Measurements from ENCODE around the gene OR56A1. TPM values are rescaled to one million over a fixed set of nuclear protein-coding genes. Genes with fewer than 3 reads are reported as not detected.
"Not testable (repeated sequence)": the region's sequence is repeated elsewhere in the genome, so short reads cannot be mapped to it uniquely, and the experiment has no call there.

The OR56A1 gene, protein sequence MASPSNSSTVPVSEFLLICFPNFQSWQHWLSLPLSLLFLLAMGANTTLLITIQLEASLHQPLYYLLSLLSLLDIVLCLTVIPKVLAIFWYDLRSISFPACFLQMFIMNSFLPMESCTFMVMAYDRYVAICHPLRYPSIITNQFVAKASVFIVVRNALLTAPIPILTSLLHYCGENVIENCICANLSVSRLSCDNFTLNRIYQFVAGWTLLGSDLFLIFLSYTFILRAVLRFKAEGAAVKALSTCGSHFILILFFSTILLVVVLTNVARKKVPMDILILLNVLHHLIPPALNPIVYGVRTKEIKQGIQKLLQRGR
- polyA plus RNA-seq = not detected

GRCh38 chr11:6030708-6031405 lies at the start of gene OR56A1:
OR56A1 (minus strand) TSS chr11:6030758; CDS start chr11:6027692, 3,066 bp downstream.
- Histone ChIP-seq H3K27me3 (ENCODE audit: control insufficient read depth in 1 of 2, insufficient read depth in 2 of 2, low read length in 2 of 2) (no peaks in the 10 kb centered on the region), H3K36me3 (ENCODE audit: control insufficient read depth in 2 of 2, insufficient read depth in 2 of 2, low read length in 1 of 2) (no peaks in the 10 kb centered on the region), H3K27ac (ENCODE audit: low read depth in 2 of 2, low read length in 1 of 2) (no peak within 1 kb of the TSS), H3K4me1 (ENCODE audit: control insufficient read depth in 2 of 2, insufficient read depth in 2 of 2, low read length in 1 of 2) (no peaks in the 10 kb centered on the region), H3K9me3 (ENCODE audit: control insufficient read depth in 2 of 2, insufficient read depth in 1 of 2, low read depth in 1 of 2, low read length in 1 of 2) (no peaks in the 10 kb centered on the region), H3K4me3 (ENCODE audit: low read depth in 1 of 2, low read length in 2 of 2) (no peak within 1 kb of the TSS)
- WGBS, 2 donors = 76 to 82% methylated on average over 1 of the region's 1 CpG

GRCh38 chr11:6079463-6079862 lies 48.9 kb upstream of the OR56A1 start:
- 75 to 79% methylated on average over 4 of the region's 4 CpGs for WGBS, 2 donors
- H3K36me3 ChIP-seq (ENCODE audit: control insufficient read depth in 2 of 2, insufficient read depth in 2 of 2, low read length in 1 of 2) = no peaks in the 10 kb centered on the region
- H3K9me3 ChIP-seq (ENCODE audit: control insufficient read depth in 2 of 2, insufficient read depth in 1 of 2, low read depth in 1 of 2, low read length in 1 of 2) = peaks cover 0 to 4% of the 10 kb centered on the region in 2 donors
- H3K27ac ChIP-seq (ENCODE audit: low read depth in 2 of 2, low read length in 1 of 2) = no peak overlapping the region
- H3K27me3 ChIP-seq (ENCODE audit: control insufficient read depth in 1 of 2, insufficient read depth in 2 of 2, low read length in 2 of 2) = no peaks in the 10 kb centered on the region
- no peak overlapping the region for H3K4me3 ChIP-seq (ENCODE audit: low read depth in 1 of 2, low read length in 2 of 2)
- no peaks in the 10 kb centered on the region for H3K4me1 ChIP-seq (ENCODE audit: control insufficient read depth in 2 of 2, insufficient read depth in 2 of 2, low read length in 1 of 2)

GRCh38 chr11:6077723-6078122 lies 47.2 kb upstream of the OR56A1 start:
- Histone ChIP-seq H3K9me3 (ENCODE audit: control insufficient read depth in 2 of 2, insufficient read depth in 1 of 2, low read depth in 1 of 2, low read length in 1 of 2) (peaks cover 0 to 4% of the 10 kb centered on the region in 2 donors), H3K4me3 (ENCODE audit: low read depth in 1 of 2, low read length in 2 of 2) (no peak overlapping the region), H3K4me1 (ENCODE audit: control insufficient read depth in 2 of 2, insufficient read depth in 2 of 2, low read length in 1 of 2) (no peaks in the 10 kb centered on the region), H3K27ac (ENCODE audit: low read depth in 2 of 2, low read length in 1 of 2) (no peak overlapping the region), H3K36me3 (ENCODE audit: control insufficient read depth in 2 of 2, insufficient read depth in 2 of 2, low read length in 1 of 2) (no peaks in the 10 kb centered on the region), H3K27me3 (ENCODE audit: control insufficient read depth in 1 of 2, insufficient read depth in 2 of 2, low read length in 2 of 2) (no peaks in the 10 kb centered on the region)
- WGBS, 2 donors = 91 to 94% methylated on average over 6 of the region's 6 CpGs

GRCh38 chr11:6076443-6076842 lies 45.9 kb upstream of the OR56A1 start:
- WGBS, 2 donors = 73 to 84% methylated on average over 2 of the region's 2 CpGs

GRCh38 chr11:6067502-6067901 lies 36.9 kb upstream of the OR56A1 start:
- Histone ChIP-seq H3K27ac (ENCODE audit: low read depth in 2 of 2, low read length in 1 of 2) (no peak overlapping the region), H3K4me1 (ENCODE audit: control insufficient read depth in 2 of 2, insufficient read depth in 2 of 2, low read length in 1 of 2) (no peaks in the 10 kb centered on the region), H3K36me3 (ENCODE audit: control insufficient read depth in 2 of 2, insufficient read depth in 2 of 2, low read length in 1 of 2) (no peaks in the 10 kb centered on the region), H3K27me3 (ENCODE audit: control insufficient read depth in 1 of 2, insufficient read depth in 2 of 2, low read length in 2 of 2) (no peaks in the 10 kb centered on the region), H3K4me3 (ENCODE audit: low read depth in 1 of 2, low read length in 2 of 2) (no peak overlapping the region), H3K9me3 (ENCODE audit: control insufficient read depth in 2 of 2, insufficient read depth in 1 of 2, low read depth in 1 of 2, low read length in 1 of 2) (no peaks in the 10 kb centered on the region)
- WGBS, 2 donors = 75 to 78% methylated on average over 4 of the region's 4 CpGs

More at GRCh38 chr11:6076443-6076842, 45.9 kb upstream of the OR56A1 start:
- not testable (repeated sequence) for H3K9me3 ChIP-seq (ENCODE audit: control insufficient read depth in 2 of 2, insufficient read depth in 1 of 2, low read depth in 1 of 2, low read length in 1 of 2); H3K27me3 ChIP-seq (ENCODE audit: control insufficient read depth in 1 of 2, insufficient read depth in 2 of 2, low read length in 2 of 2); H3K27ac ChIP-seq (ENCODE audit: low read depth in 2 of 2, low read length in 1 of 2); H3K4me3 ChIP-seq (ENCODE audit: low read depth in 1 of 2, low read length in 2 of 2); H3K36me3 ChIP-seq (ENCODE audit: control insufficient read depth in 2 of 2, insufficient read depth in 2 of 2, low read length in 1 of 2); H3K4me1 ChIP-seq (ENCODE audit: control insufficient read depth in 2 of 2, insufficient read depth in 2 of 2, low read length in 1 of 2)

- Histone ChIP-seq H3K9me3 (ENCODE audit: control insufficient read depth in 2 of 2, insufficient read depth in 1 of 2, low read depth in 1 of 2, low read length in 1 of 2) (no peaks in the 10 kb centered on the region), H3K36me3 (ENCODE audit: control insufficient read depth in 2 of 2, insufficient read depth in 2 of 2, low read length in 1 of 2) (no peaks in the 10 kb centered on the region), H3K4me3 (ENCODE audit: low read depth in 1 of 2, low read length in 2 of 2) (no peak overlapping the region), H3K4me1 (ENCODE audit: control insufficient read depth in 2 of 2, insufficient read depth in 2 of 2, low read length in 1 of 2) (no peaks in the 10 kb centered on the region), H3K27me3 (ENCODE audit: control insufficient read depth in 1 of 2, insufficient read depth in 2 of 2, low read length in 2 of 2) (no peaks in the 10 kb centered on the region), H3K27ac (ENCODE audit: low read depth in 2 of 2, low read length in 1 of 2) (no peak overlapping the region)
- WGBS, 2 donors = 67 to 83% methylated on average over 5 of the region's 5 CpGs
Measured at GRCh38 chr11:6062691-6063358, 32.3 kb upstream of the OR56A1 start.

DNA sequence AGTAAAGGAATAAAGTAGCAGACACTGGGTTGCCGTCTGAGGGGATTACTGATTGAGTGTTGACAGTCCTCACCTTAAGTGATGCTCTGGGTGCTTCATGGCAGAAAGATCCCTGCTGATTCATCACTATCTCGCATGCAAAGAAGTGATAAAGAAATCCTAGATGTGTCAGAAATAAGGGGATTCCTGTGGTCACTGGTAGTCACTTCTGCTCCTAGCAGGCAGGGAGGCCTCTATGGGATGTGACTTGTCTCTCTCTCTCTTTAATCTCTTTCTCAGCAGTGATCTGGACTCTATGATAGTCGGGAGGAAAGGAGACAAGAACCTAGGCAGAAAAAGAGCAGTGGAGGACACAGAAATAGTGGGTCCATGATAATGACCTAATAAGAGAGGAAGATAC lies 30.9 kb upstream of the OR56A1 start:
- H3K27me3 ChIP-seq (ENCODE audit: control insufficient read depth in 1 of 2, insufficient read depth in 2 of 2, low read length in 2 of 2) = no peaks in the 10 kb centered on the region
- 50 to 54% methylated on average over 3 of the region's 3 CpGs for WGBS, 2 donors

DNA sequence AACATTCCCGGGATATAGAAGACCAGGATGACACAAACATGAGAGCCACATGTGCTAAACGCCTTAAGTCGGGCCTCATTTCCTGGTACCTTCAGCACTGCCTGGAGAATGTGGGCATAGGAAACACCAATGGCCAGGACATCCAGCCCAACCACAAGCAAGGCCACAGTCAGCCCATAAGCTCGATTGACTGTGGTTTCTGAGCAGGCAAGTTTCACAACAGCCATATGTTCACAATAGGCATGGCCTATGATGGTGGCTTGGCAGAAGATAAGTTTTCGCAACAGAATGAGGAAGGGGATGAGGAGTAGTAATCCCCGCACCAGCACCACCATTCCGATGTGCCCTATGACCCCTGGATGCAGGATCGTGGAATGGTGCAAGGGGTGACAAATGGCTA lies 26.9 kb upstream of the OR56A1 start:
- 80 to 87% methylated on average over 8 of the region's 8 CpGs for WGBS, 2 donors
- Histone ChIP-seq H3K4me1 (ENCODE audit: control insufficient read depth in 2 of 2, insufficient read depth in 2 of 2, low read length in 1 of 2) (no peaks in the 10 kb centered on the region), H3K27me3 (ENCODE audit: control insufficient read depth in 1 of 2, insufficient read depth in 2 of 2, low read length in 2 of 2) (no peaks in the 10 kb centered on the region), H3K9me3 (ENCODE audit: control insufficient read depth in 2 of 2, insufficient read depth in 1 of 2, low read depth in 1 of 2, low read length in 1 of 2) (no peaks in the 10 kb centered on the region), H3K27ac (ENCODE audit: low read depth in 2 of 2, low read length in 1 of 2) (no peak overlapping the region), H3K4me3 (ENCODE audit: low read depth in 1 of 2, low read length in 2 of 2) (no peak overlapping the region), H3K36me3 (ENCODE audit: control insufficient read depth in 2 of 2, insufficient read depth in 2 of 2, low read length in 1 of 2) (no peaks in the 10 kb centered on the region)

More for the DNA sequence above, 30.9 kb upstream of the OR56A1 start:
- no peaks in the 10 kb centered on the region for H3K36me3 ChIP-seq (ENCODE audit: control insufficient read depth in 2 of 2, insufficient read depth in 2 of 2, low read length in 1 of 2)
- no peak overlapping the region for H3K27ac ChIP-seq (ENCODE audit: low read depth in 2 of 2, low read length in 1 of 2)
- no peaks in the 10 kb centered on the region for H3K9me3 ChIP-seq (ENCODE audit: control insufficient read depth in 2 of 2, insufficient read depth in 1 of 2, low read depth in 1 of 2, low read length in 1 of 2)
- no peak overlapping the region for H3K4me3 ChIP-seq (ENCODE audit: low read depth in 1 of 2, low read length in 2 of 2)
- no peaks in the 10 kb centered on the region for H3K4me1 ChIP-seq (ENCODE audit: control insufficient read depth in 2 of 2, insufficient read depth in 2 of 2, low read length in 1 of 2)

- H3K9me3 ChIP-seq (ENCODE audit: control insufficient read depth in 2 of 2, insufficient read depth in 1 of 2, low read depth in 1 of 2, low read length in 1 of 2) = no peaks in the 10 kb centered on the region
- H3K36me3 ChIP-seq (ENCODE audit: control insufficient read depth in 2 of 2, insufficient read depth in 2 of 2, low read length in 1 of 2) = no peaks in the 10 kb centered on the region
- H3K27ac ChIP-seq (ENCODE audit: low read depth in 2 of 2, low read length in 1 of 2) = no peak overlapping the region
- H3K4me3 ChIP-seq (ENCODE audit: low read depth in 1 of 2, low read length in 2 of 2) = no peak overlapping the region
- no peaks in the 10 kb centered on the region for H3K27me3 ChIP-seq (ENCODE audit: control insufficient read depth in 1 of 2, insufficient read depth in 2 of 2, low read length in 2 of 2)
- no peaks in the 10 kb centered on the region for H3K4me1 ChIP-seq (ENCODE audit: control insufficient read depth in 2 of 2, insufficient read depth in 2 of 2, low read length in 1 of 2)
Measured at GRCh38 chr11:6055569-6055968, 25.0 kb upstream of the OR56A1 start.
